IMR-90 (cell line): ENCODE results near the gene OGFOD3. TPM values are rescaled to one million over a fixed set of nuclear protein-coding genes. Genes with fewer than 3 reads are reported as not detected.

Source experiments
- ATAC-seq: fragments of 200-7000 bp; cut with Tn5 transposase; 2 replicates; pipeline ENCODE4 v1.9.1; 2020; ENCODE audit warnings: low read depth, mild to moderate bottlenecking, moderate library complexity
- BruUV-seq: library from RNA; stranded (reverse); fragments of 400-500 nt; replicated peaks from 2 replicates; lab custom pipeline; 2021; lab: Mats Ljungman, UMichigan
- CTCF ChIA-PET: fragments of 300-600 bp; formaldehyde crosslinking; extraction: SDS; loops from one replicate; lab custom pipeline; 2021; ENCODE audit warnings: antibody characterized with exemption; lab: Yijun Ruan, JAX
- POLR2A ChIA-PET: fragments of 300-600 bp; sonication (Branson Sonifier 250); formaldehyde crosslinking; loops from one replicate; lab custom pipeline; 2022; ENCODE audit warnings: antibody characterized with exemption; ENCODE audit not compliant: unreplicated experiment; lab: Charles Lee
- DNase-seq: peaks from one replicate; pipeline ENCODE4 v3.0.0; 2013
- H2AFZ ChIP-seq: replicated peaks from 2 replicates; pipeline ENCODE3; 2013; ENCODE audit warnings: low read length, mild to moderate bottlenecking; ENCODE audit not compliant: poor library complexity
- H2AK5ac ChIP-seq: 2 replicates; pipeline ENCODE4 v1.6.1; 2013; ENCODE audit warnings: low read depth, low read length, inconsistent platforms
- H2AK9ac ChIP-seq: replicated peaks from 2 replicates; pipeline ENCODE3; 2013; ENCODE audit warnings: mild to moderate bottlenecking, low read depth, low read length, moderate library complexity; ENCODE audit not compliant: poor library complexity
- H2BK120ac ChIP-seq: 2 replicates; pipeline ENCODE4 v1.6.1; 2013; ENCODE audit warnings: low read depth, low read length, inconsistent platforms
- H2BK15ac ChIP-seq: 3 replicates; pipeline ENCODE4 v1.6.1; 2013; ENCODE audit warnings: low read depth, low read length, inconsistent platforms
- H2BK20ac ChIP-seq: 2 replicates; pipeline ENCODE4 v1.6.1; 2013; ENCODE audit warnings: low read depth, mild to moderate bottlenecking, inconsistent platforms, low read length, moderate library complexity
- H2BK5ac ChIP-seq: 2 replicates; pipeline ENCODE4 v1.6.1; 2013; ENCODE audit warnings: mild to moderate bottlenecking, low read depth, low read length, inconsistent platforms; ENCODE audit not compliant: poor library complexity, severe bottlenecking
- H3K14ac ChIP-seq: replicated peaks from 2 replicates; pipeline ENCODE4 v1.6.1; 2013; ENCODE audit warnings: low read depth, low read length, inconsistent platforms
- H3K18ac ChIP-seq: 2 replicates; pipeline ENCODE4 v1.6.1; 2013; ENCODE audit warnings: low read depth, low read length, control low read depth
- H3K23ac ChIP-seq: 2 replicates; pipeline ENCODE4 v1.6.1; 2013; ENCODE audit warnings: low read depth, low read length, inconsistent platforms
- H3K27ac ChIP-seq: 2 replicates; pipeline ENCODE4 v1.5.1; 2013; ENCODE audit warnings: mild to moderate bottlenecking, control low read depth, low read length; ENCODE audit not compliant: insufficient read depth
- H3K27me3 ChIP-seq: 2 replicates; pipeline ENCODE4 v1.6.1; 2013; ENCODE audit warnings: low read length; ENCODE audit not compliant: control insufficient read depth, insufficient read depth
- H3K36me3 ChIP-seq: 2 replicates; pipeline ENCODE4 v1.6.1; 2013; ENCODE audit warnings: low read length, mixed read lengths; ENCODE audit not compliant: control insufficient read depth, insufficient read depth
- H3K4ac ChIP-seq: 2 replicates; pipeline ENCODE4 v1.6.1; 2013; ENCODE audit warnings: low read depth, low read length, inconsistent platforms
- H3K4me1 ChIP-seq: 2 replicates; pipeline ENCODE4 v1.6.1; 2013; ENCODE audit warnings: low read length, mixed read lengths; ENCODE audit not compliant: control insufficient read depth, insufficient read depth
- H3K4me2 ChIP-seq: 2 replicates; pipeline ENCODE4 v1.6.1; 2013; ENCODE audit warnings: low read depth, mild to moderate bottlenecking, control low read depth, low read length, moderate library complexity
- H3K4me3 ChIP-seq: 2 replicates; pipeline ENCODE4 v1.5.1; 2013; ENCODE audit warnings: low read depth, mild to moderate bottlenecking, control low read depth, low read length, moderate library complexity; ENCODE audit not compliant: insufficient read depth
- H3K56ac ChIP-seq: 2 replicates; pipeline ENCODE4 v1.6.1; 2013; ENCODE audit warnings: low read length, inconsistent platforms; ENCODE audit not compliant: insufficient read depth; ENCODE audit errors: extremely low read depth
- H3K79me1 ChIP-seq, 2 experiments: 2 replicates each; pipeline ENCODE4 v1.6.1; 2013; ENCODE audit warnings: low read length in 2 of 2, inconsistent platforms in 1 of 2, low read depth in 1 of 2
- H3K9ac ChIP-seq: 2 replicates; pipeline ENCODE4 v1.6.1; 2013; ENCODE audit warnings: low read depth, low read length, control low read depth
- H3K9me1 ChIP-seq: 2 replicates; pipeline ENCODE4 v1.6.1; 2013; ENCODE audit warnings: low read length, inconsistent platforms; ENCODE audit not compliant: insufficient read depth
- H3K9me3 ChIP-seq: 2 replicates; pipeline ENCODE4 v1.6.1; 2013; ENCODE audit warnings: low read length; ENCODE audit not compliant: control insufficient read depth, insufficient read depth
- H4K20me1 ChIP-seq: 2 replicates; pipeline ENCODE4 v1.6.1; 2013; ENCODE audit warnings: low read length, inconsistent platforms; ENCODE audit not compliant: insufficient read depth
- H4K5ac ChIP-seq: 2 replicates; pipeline ENCODE4 v1.6.1; 2013; ENCODE audit warnings: mild to moderate bottlenecking, low read depth, low read length, control low read depth
- H4K8ac ChIP-seq, 2 experiments: 2 replicates each; pipeline ENCODE4 v1.6.1; 2013; ENCODE audit warnings: low read depth in 2 of 2, low read length in 2 of 2, control low read depth in 1 of 2, inconsistent platforms in 1 of 2
- H4K91ac ChIP-seq: 2 replicates; pipeline ENCODE4 v1.6.1; 2013; ENCODE audit warnings: low read depth, low read length, inconsistent platforms; ENCODE audit not compliant: insufficient read depth
- MAFK ChIP-seq: IDR thresholded peaks from 2 replicates; pipeline ENCODE4 v1.6.1; 2012; ENCODE audit warnings: low read depth, low read length, improper control_type of control experiment
- POLR2A ChIP-seq: IDR thresholded peaks from 2 replicates; pipeline ENCODE4 v1.6.1; 2012; ENCODE audit warnings: mild to moderate bottlenecking, low read depth, low read length
- WGBS, 2 experiments: methylation state at CpG; one replicate each; pipeline versions ENCODE4 v1.1.5 to v1.1.7; 2013; ENCODE audit warnings: missing lambda C conversion rate in 2 of 2; ENCODE audit not compliant: insufficient read length in 1 of 2; ENCODE audit errors: extremely low coverage in 2 of 2; 5-methylcytosine and 5-hydroxymethylcytosine counted together
- dilution Hi-C: fragments of 300-500 bp; cut with HindIII; formaldehyde crosslinking; loops from one replicate; pipeline ENCODE4 v1.14.3; 2018; ENCODE audit warnings: low sequenced_read_pairs; ENCODE audit not compliant: unreplicated experiment
- in situ Hi-C: fragments of 300-500 bp; cut with MboI; formaldehyde crosslinking; loops from 3 replicates; pipeline ENCODE4 v1.14.3; 2019; ENCODE audit warnings: low sequenced_read_pairs, inconsistent platforms, mixed read lengths
- intact Hi-C: fragments of 100-400 bp; cut with micrococcal nuclease; formaldehyde crosslinking; loops from 2 replicates; pipeline ENCODE4 v1.10.0; 2022
- polyA plus RNA-seq, 3 experiments: library from polyadenylated mRNA; depleted of rRNA; stranded (reverse); fragments of >200 nt; gene quantifications; 2 replicates each; pipeline ENCODE4 v1.2.3, GENCODE V29; 2012; ENCODE audit warnings: low replicate concordance in 1 of 3
- total RNA-seq: library from RNA; depleted of rRNA; stranded (reverse); fragments of >200 nt; gene quantifications from 2 replicates; pipeline ENCODE4 v1.2.3, GENCODE V29; 2012

The OGFOD3 gene
- total and polyA plus RNA-seq, 2 of the 4 experiments (the other 2 are of a cell fraction), result 25.3 to 33.4 TPM

- ChIA-PET CTCF (no interaction called here), POLR2A (no interaction called here)
- no peak overlapping the region for H2AK5ac ChIP-seq
- no peak overlapping the region for H3K4ac ChIP-seq
- H2AFZ ChIP-seq, result peak overlapping the region; percentile 33
- H3K9me3 ChIP-seq, result no peaks in the 10 kb centered on the region
- no peak for DNase-seq
- no peak overlapping the region for H4K5ac ChIP-seq
- no peak overlapping the region for H3K23ac ChIP-seq
- dilution Hi-C loops (no loop called here), intact Hi-C loops (no loop called here), in situ Hi-C loops (no loop called here)
- no peak overlapping the region for H3K4me3 ChIP-seq
- no TSS peak for BruUV-seq
- H2BK120ac ChIP-seq, result no peak overlapping the region
- H3K27me3 ChIP-seq, result no peaks in the 10 kb centered on the region
- no peak overlapping the region for H3K14ac ChIP-seq
- peaks cover 3% of the 10 kb centered on the region for H3K4me1 ChIP-seq
- H3K9me1 ChIP-seq, result no peaks in the 10 kb centered on the region; the same call in 1 of the 2 replicates
- H3K36me3 ChIP-seq, result peaks cover 2% of the 10 kb centered on the region
- no peak overlapping the region for H4K8ac ChIP-seq
- no peak overlapping the region for H2AK9ac ChIP-seq
- no peak overlapping the region for H3K27ac ChIP-seq
- no peak overlapping the region for H4K91ac ChIP-seq
- no peak for TF ChIP-seq MAFK
- no peak for TF ChIP-seq POLR2A
- H3K18ac ChIP-seq, result no peak overlapping the region
- H3K79me1 ChIP-seq, result no peaks in the 10 kb centered on the region
- WGBS, 2 experiments, result 92% methylated on average over 24 of the region's 43 CpGs; no CpG with 5 or more reads in 1 of the 2 experiments
- 0 out of 2 replicates have a peak, but pooled peaks cover under 1% of the 10 kb centered on the region for H4K20me1 ChIP-seq
- no peak overlapping the region for H3K9ac ChIP-seq
- no peak overlapping the region for H2BK5ac ChIP-seq
- no peak overlapping the region for H3K56ac ChIP-seq
- H3K4me2 ChIP-seq, result no peak overlapping the region
- no peak overlapping the region for H2BK20ac ChIP-seq
- ATAC-seq, result no peak
- no peak overlapping the region for H2BK15ac ChIP-seq
These were observed 17.5 kb upstream of the OGFOD3 start for GRCh38 chr17:82435601-82436583.
